Esophagus squamous epithelium (tissue), 5 donors: ENCODE data around the gene FXYD6. TPM values are rescaled to one million over a fixed set of nuclear protein-coding genes. Genes with fewer than 3 reads are reported as not detected.

Source experiments
- DNase-seq: peaks from one replicate; lab custom pipeline; 2025; lab: John Stamatoyannopoulos, UW
- H3K27ac ChIP-seq, 4 donors: fragments of 200-600 bp; sonication (generic); one replicate each; pipeline ENCODE4 v1.5.1; 2016 to 2019; ENCODE audit warnings: mild to moderate bottlenecking in 1 of 4
- H3K27me3 ChIP-seq, 4 donors: fragments of 200-600 bp; sonication (generic); 1 replicate in 3 of 4; 2 replicates in 1 of 4; pipeline versions ENCODE4 v1.5.1 to v1.6.0; 2017 to 2021; ENCODE audit warnings: antibody characterized with exemption in 1 of 4
- H3K36me3 ChIP-seq, 3 donors: fragments of 200-600 bp; sonication (generic); one replicate each; pipeline ENCODE4 v1.5.1; 2016 to 2019
- H3K4me1 ChIP-seq, 3 donors: fragments of 200-600 bp; sonication (generic); one replicate each; pipeline ENCODE4 v1.5.1; 2017 to 2019
- H3K4me3 ChIP-seq, 4 donors: fragments of 200-600 bp; sonication (generic); 1 replicate in 3 of 4; 2 replicates in 1 of 4; pipeline ENCODE4 v1.5.1; 2016 to 2019; ENCODE audit warnings: mild to moderate bottlenecking in 2 of 4, moderate library complexity in 1 of 4
- H3K9me3 ChIP-seq, 3 donors: fragments of 200-600 bp; sonication (generic); one replicate each; pipeline ENCODE4 v1.5.1; 2016 to 2019
- POLR2A ChIP-seq, 4 donors: fragments of 450-650 bp; IDR thresholded peaks; one replicate each; pipeline ENCODE4 v1.6.1; 2017; ENCODE audit warnings: antibody characterized with exemption in 4 of 4, mild to moderate bottlenecking in 4 of 4, moderate library complexity in 3 of 4
- WGBS, 2 donors: methylation state at CpG; one replicate each; pipeline ENCODE4 v1.1.5; 2018; 5-methylcytosine and 5-hydroxymethylcytosine counted together
- intact Hi-C: fragments of 100-400 bp; cut with DNase I; formaldehyde crosslinking; loops from one replicate; pipeline ENCODE4 v1.15.0; 2022
- total RNA-seq, 4 donors: library from RNA; depleted of rRNA; stranded (reverse); fragments of >200 nt; gene quantifications; one replicate each; pipeline ENCODE4 v1.1.0, GENCODE V29; 2016
- TF ChIP-seq, protein P1 (sequence below), 6 experiments: fragments of 450-650 bp in 4 of 6; fragments of 200-600 bp in 2 of 6; sonication (generic) in 2 of 6; IDR thresholded peaks; one replicate each; pipeline ENCODE4 v1.5.1; 2016 to 2019; ENCODE audit warnings: antibody characterized with exemption in 6 of 6, mild to moderate bottlenecking in 4 of 6, moderate library complexity in 4 of 6
- donor health status: DM: yes; HTN: yes; CAD: no.

Gene FXYD6
- total RNA-seq, 4 donors from 2014 or later = 0.61 to 27.7 (median 2.1) TPM

DNA sequence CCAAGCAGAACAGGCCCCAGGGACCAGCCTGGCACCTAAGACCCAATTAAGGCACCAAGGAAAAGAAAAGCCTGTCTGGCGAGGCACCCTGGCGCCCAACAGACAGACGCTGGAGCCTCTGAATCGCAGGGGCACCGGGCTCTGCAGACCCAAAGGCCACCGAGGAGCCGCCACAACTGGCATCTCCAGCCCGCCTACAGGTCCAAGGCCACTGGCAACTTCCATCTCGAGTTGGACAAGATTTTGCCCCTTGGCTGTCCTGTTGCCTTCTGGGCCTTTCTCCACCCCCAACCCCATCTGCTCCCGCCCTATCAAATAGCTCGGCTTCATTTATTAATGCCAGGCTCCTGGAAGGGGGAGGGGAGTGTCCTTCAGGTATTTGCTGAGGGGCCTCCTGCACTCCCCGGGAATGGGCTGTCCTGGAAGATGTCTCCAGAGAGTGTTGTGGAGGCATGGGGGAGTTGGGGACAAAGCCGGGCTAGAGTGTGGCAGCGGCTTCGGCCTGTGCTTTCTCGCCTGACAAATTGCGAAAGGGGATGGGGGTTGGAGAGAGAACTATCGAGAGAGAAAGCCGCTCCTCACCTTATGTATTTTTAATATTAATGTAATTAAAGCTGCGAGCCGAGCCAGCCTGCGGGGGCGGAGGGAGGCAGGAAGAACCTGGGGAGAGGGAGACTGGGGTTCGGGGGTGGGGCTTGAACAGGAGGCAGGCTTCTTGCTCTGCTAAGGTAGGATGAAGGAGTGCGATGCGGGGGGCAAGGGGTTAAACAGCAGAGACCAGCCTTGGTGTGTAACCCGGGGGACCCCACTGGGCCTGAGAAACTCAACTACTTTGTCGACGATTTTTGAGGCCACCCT, 81.5 kb downstream of the FXYD6 start:
- Histone ChIP-seq H3K4me3 (no peak overlapping the region), H3K27me3 (peaks cover 9 to 97% (median 19%) of the 10 kb centered on the region in 4 donors), H3K9me3 (no peaks in the 10 kb centered on the region), H3K4me1 (peaks cover 11 to 26% (median 20%) of the 10 kb centered on the region in 3 donors), H3K27ac (no peak overlapping the region), H3K36me3 (no peaks in the 10 kb centered on the region)
- no peak for DNase-seq
- WGBS, 2 donors = 50 to 53% methylated on average over 21 to 25 of the region's 29 CpGs
- TF ChIP-seq, protein P1, sequence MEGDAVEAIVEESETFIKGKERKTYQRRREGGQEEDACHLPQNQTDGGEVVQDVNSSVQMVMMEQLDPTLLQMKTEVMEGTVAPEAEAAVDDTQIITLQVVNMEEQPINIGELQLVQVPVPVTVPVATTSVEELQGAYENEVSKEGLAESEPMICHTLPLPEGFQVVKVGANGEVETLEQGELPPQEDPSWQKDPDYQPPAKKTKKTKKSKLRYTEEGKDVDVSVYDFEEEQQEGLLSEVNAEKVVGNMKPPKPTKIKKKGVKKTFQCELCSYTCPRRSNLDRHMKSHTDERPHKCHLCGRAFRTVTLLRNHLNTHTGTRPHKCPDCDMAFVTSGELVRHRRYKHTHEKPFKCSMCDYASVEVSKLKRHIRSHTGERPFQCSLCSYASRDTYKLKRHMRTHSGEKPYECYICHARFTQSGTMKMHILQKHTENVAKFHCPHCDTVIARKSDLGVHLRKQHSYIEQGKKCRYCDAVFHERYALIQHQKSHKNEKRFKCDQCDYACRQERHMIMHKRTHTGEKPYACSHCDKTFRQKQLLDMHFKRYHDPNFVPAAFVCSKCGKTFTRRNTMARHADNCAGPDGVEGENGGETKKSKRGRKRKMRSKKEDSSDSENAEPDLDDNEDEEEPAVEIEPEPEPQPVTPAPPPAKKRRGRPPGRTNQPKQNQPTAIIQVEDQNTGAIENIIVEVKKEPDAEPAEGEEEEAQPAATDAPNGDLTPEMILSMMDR (IDR thresholded peaks at IDR 0.05) = no peak
- no peak for TF ChIP-seq POLR2A (IDR thresholded peaks at IDR 0.05)
- intact Hi-C loops = no loop called here

- DNase-seq = no peak
- TF ChIP-seq, protein P1 (IDR thresholded peaks at IDR 0.05) = no peak
- no peak for TF ChIP-seq POLR2A (IDR thresholded peaks at IDR 0.05)
- no peak overlapping the region for H3K4me3 ChIP-seq
- 83 to 86% methylated on average over 10 of the region's 10 CpGs for WGBS, 2 donors
- intact Hi-C loops = no loop called here
- peaks cover 9 to 95% (median 19%) of the 10 kb centered on the region in 4 donors for H3K27me3 ChIP-seq
- H3K36me3 ChIP-seq = no peaks in the 10 kb centered on the region
- H3K4me1 ChIP-seq = peaks cover 11 to 26% (median 20%) of the 10 kb centered on the region in 3 donors
- H3K27ac ChIP-seq = no peak overlapping the region
- H3K9me3 ChIP-seq = no peaks in the 10 kb centered on the region
These were observed 82.3 kb downstream of the FXYD6 start for GRCh38 chr11:117794135-117794534.

DNA sequence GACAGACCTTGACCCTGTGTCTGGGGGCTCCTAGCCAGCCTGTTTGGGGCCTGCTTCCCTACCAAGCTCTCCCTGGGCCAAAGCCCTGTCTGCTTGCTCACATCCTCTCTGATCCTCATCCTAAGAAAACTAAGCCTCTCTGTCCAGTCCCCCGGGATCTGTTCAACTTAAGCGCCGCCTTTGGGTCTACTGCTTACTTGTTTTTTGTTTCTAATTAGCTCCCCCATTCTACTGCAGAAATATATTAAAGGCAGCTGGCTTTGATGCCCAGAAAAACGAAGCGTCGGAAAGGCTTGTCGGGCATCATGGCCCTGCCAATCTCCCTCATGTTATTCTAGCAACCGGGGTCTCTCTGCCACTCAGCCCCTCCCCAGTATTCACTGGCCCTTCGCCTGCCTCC, 82.9 kb downstream of the FXYD6 start:
- 87 to 88% methylated on average over 9 of the region's 9 CpGs for WGBS, 2 donors
- TF ChIP-seq, protein P1 (IDR thresholded peaks at IDR 0.05) = no peak
- TF ChIP-seq POLR2A (IDR thresholded peaks at IDR 0.05) = no peak
- Histone ChIP-seq H3K9me3 (no peaks in the 10 kb centered on the region), H3K4me1 (peaks cover 11 to 26% (median 20%) of the 10 kb centered on the region in 3 donors), H3K27ac (no peak overlapping the region), H3K36me3 (no peaks in the 10 kb centered on the region), H3K27me3 (peaks cover 9 to 94% (median 19%) of the 10 kb centered on the region in 4 donors), H3K4me3 (no peak overlapping the region)
- intact Hi-C loops = no loop called here
- no peak for DNase-seq

DNA sequence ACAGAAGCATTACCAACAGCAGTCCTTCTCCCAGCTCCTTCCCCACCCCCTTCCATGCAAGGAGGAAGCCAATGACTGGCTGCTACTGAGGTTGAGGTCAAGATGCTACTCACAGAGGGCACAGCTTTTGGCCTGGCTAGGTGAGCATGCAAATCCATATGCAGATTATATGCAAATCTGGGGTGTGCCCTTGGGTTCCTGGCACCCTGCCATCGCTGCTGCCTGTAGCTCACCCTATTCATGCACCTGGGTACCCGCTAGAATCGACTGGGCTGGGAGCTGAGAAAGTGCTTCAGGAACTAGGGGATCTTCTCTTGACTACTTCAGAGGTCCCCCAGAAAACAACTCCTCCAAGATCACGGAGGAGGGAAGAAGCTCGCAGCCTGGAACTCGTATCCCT, 83.5 kb downstream of the FXYD6 start:
- 82 to 83% methylated on average over 3 to 5 of the region's 6 CpGs for WGBS, 2 donors
- intact Hi-C loops = no loop called here
- peaks cover 11 to 26% (median 20%) of the 10 kb centered on the region in 3 donors for H3K4me1 ChIP-seq

More for the DNA sequence above, 83.5 kb downstream of the FXYD6 start:
- TF ChIP-seq, protein P1 (IDR thresholded peaks at IDR 0.05) = no peak
- no peak for TF ChIP-seq POLR2A (IDR thresholded peaks at IDR 0.05)
- DNase-seq = no peak
- no peaks in the 10 kb centered on the region for H3K9me3 ChIP-seq
- H3K4me3 ChIP-seq = no peak overlapping the region
- no peak overlapping the region for H3K27ac ChIP-seq
- peaks cover 9 to 94% (median 19%) of the 10 kb centered on the region in 4 donors for H3K27me3 ChIP-seq
- H3K36me3 ChIP-seq = no peaks in the 10 kb centered on the region
